Epithelial cell of proximal tubule (primary cell): Measurements from ENCODE around the gene RASSF6. TPM values are rescaled to one million over a fixed set of nuclear protein-coding genes. Genes with fewer than 3 reads are reported as not detected.

ENCODE experiments used
- DNase-seq: peaks from one replicate; pipeline ENCODE4 v3.0.0-alpha.2; 2011; ENCODE audit warnings: low read depth
- H3K4me3 ChIP-seq: 2 replicates; pipeline ENCODE4 v1.5.1; 2011; ENCODE audit warnings: low read depth, mild to moderate bottlenecking, low read length
- CTCF ChIP-seq: conservative IDR thresholded peaks from 2 replicates; pipeline ENCODE4 v1.5.1; 2012; ENCODE audit warnings: low read depth, mild to moderate bottlenecking, low read length
- total RNA-seq: library from RNA; depleted of rRNA; stranded (reverse); fragments of >200 nt; gene quantifications from 2 replicates; pipeline ENCODE4 v1.2.3, GENCODE V29; 2015

Gene RASSF6
- total RNA-seq, 1 donor from 2014 or later: 5.9 TPM

DNA sequence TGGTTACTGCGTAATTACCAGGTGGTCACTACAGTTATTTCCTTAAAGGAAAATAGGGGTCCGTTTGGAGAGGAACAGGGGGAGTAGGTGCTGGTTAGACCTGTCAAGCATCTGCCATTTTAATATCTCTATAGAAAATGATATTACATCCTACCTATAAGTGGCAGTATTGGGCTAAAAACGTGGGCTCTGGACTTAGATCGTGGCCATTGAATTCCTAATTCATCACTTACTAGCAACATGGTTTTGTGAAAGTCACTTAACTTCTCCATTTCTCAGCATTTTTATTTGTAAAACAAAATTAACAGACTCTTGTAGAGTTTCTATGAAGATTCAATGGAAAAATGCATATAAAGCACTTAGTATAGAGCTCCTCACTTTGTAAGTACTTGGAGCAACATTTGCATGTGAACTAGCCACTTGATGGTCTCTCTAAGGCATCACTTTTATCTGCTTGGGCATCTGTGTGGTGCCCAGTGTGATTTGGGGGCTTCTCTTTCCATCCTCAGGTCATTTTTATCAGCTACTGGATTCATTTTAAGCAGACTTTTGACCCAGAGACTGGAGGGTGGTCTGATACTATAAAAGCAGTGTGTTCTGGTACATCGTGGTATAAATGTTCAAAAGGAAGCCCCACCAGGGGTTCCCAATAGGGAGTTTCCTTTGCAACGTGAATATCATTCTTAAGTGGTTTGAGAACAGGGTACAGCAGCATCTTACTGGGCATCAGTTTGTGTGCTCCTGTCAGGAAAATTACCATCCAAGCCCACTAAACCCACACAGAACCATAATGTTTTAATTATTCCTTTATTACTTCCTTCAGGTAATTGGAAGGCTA, 42.7 kb upstream of the RASSF6 start:
- no peak for DNase-seq
- no peak overlapping the region for H3K4me3 ChIP-seq
- peak; percentile 56 for TF ChIP-seq CTCF

- DNase-seq: peak; percentile 93
- peak; percentile 14 for TF ChIP-seq CTCF
- no peak overlapping the region for H3K4me3 ChIP-seq
Observed at GRCh38 chr4:73661646-73662119, 41.4 kb upstream of the RASSF6 start.

DNA sequence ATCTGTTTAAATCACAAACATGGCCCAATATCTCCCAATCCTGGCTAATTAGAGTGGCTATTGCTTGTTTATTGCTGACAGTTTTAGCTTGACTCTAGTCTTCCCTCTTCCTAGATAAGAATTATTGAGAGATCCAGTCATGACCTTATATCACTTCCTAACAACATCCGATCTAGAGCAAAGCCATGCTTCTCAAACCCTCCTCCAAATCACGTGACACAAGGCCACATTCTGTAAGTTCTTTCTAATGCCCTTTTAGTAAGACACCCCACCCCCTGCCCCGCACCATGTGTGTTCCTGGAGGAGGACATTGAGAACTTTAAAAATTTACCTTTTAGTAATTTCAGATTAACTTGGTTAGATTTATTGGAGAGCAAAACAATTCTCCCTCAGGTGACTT, 40.6 kb upstream of the RASSF6 start:
- no peak for TF ChIP-seq CTCF

GRCh38 chr4:73653695-73654106, 33.5 kb upstream of the RASSF6 start:
- no peak overlapping the region for H3K4me3 ChIP-seq
- DNase-seq: no peak
- TF ChIP-seq CTCF: peak; percentile 70

More for the DNA sequence above, 40.6 kb upstream of the RASSF6 start:
- DNase-seq: no peak
- no peak overlapping the region for H3K4me3 ChIP-seq

GRCh38 chr4:73650250-73650649, 30.0 kb upstream of the RASSF6 start:
- TF ChIP-seq CTCF: no peak
- no peak overlapping the region for H3K4me3 ChIP-seq
- DNase-seq: no peak

- no peak for TF ChIP-seq CTCF
- H3K4me3 ChIP-seq: no peak overlapping the region
- DNase-seq: no peak
Observed at GRCh38 chr4:73648478-73648877, 28.2 kb upstream of the RASSF6 start.

DNA sequence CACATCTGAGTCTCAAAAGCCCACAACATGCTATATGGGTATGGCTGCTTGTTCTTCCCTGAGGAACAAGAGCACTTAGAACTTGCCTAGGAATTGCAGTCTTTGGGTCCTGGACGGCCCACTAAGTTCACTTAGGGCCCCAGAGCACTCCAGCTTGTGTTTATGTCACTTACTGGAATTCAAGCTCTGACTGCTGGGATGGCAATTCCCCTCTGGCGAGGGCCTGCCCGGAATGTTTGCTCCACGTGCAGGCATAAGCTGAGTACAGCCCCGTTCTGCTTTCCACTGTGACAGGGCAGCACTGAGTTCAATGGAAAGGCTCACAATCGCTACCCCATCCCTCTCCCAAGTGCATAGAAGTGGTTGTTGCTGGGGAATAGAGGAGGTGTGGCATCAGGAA, 25.9 kb upstream of the RASSF6 start:
- DNase-seq: no peak
- no peak for TF ChIP-seq CTCF
- no peak overlapping the region for H3K4me3 ChIP-seq
